ENCODE measurements around the gene RGS9.
A peak's percentile ranks its signal among the peaks of the same experiment; 100 is the strongest.

RGS9 gene

GRCh38 chr17:65220732-65221131, 83.6 kb downstream of the RGS9 start:
- Histone ChIP-seq H3K9ac (ENCODE audit: low read length) (no peak overlapping the region), H3K4me1 (ENCODE audit: control insufficient read depth, insufficient read depth, low read length) (no peaks in the 10 kb centered on the region), H3K36me3 (ENCODE audit: control insufficient read depth, insufficient read depth, low read length, severe bottlenecking) (no peaks in the 10 kb centered on the region), H3K9me3 (ENCODE audit: control insufficient read depth, low read length) (no peaks in the 10 kb centered on the region), H3K27me3 (replicated peaks; ENCODE audit: control insufficient read depth, insufficient read depth, low read length) (peaks cover 25% of the 10 kb centered on the region), H3K4me3 (ENCODE audit: low read length) (no peak overlapping the region)
- DNase-seq (ENCODE audit: low read depth) = peak; percentile 24

GRCh38 chr17:65222214-65222738, 85.1 kb downstream of the RGS9 start:
- Histone ChIP-seq H3K9me3 (ENCODE audit: control insufficient read depth, low read length) (no peaks in the 10 kb centered on the region), H3K4me1 (ENCODE audit: control insufficient read depth, insufficient read depth, low read length) (no peaks in the 10 kb centered on the region), H3K9ac (ENCODE audit: low read length) (no peak overlapping the region), H3K27me3 (replicated peaks; ENCODE audit: control insufficient read depth, insufficient read depth, low read length) (peaks cover 13% of the 10 kb centered on the region), H3K36me3 (ENCODE audit: control insufficient read depth, insufficient read depth, low read length, severe bottlenecking) (no peaks in the 10 kb centered on the region), H3K4me3 (ENCODE audit: low read length) (no peak overlapping the region)
- DNase-seq (ENCODE audit: low read depth) = no peak

DNA sequence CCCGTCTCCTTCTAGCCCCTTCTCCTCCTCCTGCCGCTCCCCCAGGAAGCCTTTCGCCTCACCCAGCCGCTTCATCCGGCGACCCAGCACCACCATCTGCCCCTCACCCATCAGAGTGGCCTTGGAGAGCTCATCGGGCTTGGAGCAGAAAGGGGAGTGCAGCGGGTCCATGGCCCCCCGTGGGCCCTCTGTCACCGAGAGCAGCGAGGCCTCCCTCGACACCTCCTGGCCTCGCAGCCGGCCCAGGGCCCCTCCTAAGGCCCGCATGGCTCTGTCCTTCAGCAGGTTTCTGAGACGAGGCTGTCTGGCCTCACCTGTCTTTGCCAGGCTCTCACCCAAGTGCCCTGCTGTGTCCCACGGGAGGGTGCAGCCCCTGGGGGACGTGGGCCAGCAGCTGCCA, 87.9 kb downstream of the RGS9 start:
- no peak overlapping the region for H3K9ac ChIP-seq (ENCODE audit: low read length)
- no peaks in the 10 kb centered on the region for H3K27me3 ChIP-seq (replicated peaks; ENCODE audit: control insufficient read depth, insufficient read depth, low read length)
- H3K4me1 ChIP-seq (ENCODE audit: control insufficient read depth, insufficient read depth, low read length) = peaks cover 7% of the 10 kb centered on the region
- no peaks in the 10 kb centered on the region for H3K36me3 ChIP-seq (ENCODE audit: control insufficient read depth, insufficient read depth, low read length, severe bottlenecking)
- no peak overlapping the region for H3K4me3 ChIP-seq (ENCODE audit: low read length)
- no peaks in the 10 kb centered on the region for H3K9me3 ChIP-seq (ENCODE audit: control insufficient read depth, low read length)
- DNase-seq (ENCODE audit: low read depth) = no peak

GRCh38 chr17:65226227-65226626, 89.1 kb downstream of the RGS9 start:
- Histone ChIP-seq H3K9ac (ENCODE audit: low read length) (no peak overlapping the region), H3K36me3 (ENCODE audit: control insufficient read depth, insufficient read depth, low read length, severe bottlenecking) (no peaks in the 10 kb centered on the region), H3K4me3 (ENCODE audit: low read length) (no peak overlapping the region), H3K4me1 (ENCODE audit: control insufficient read depth, insufficient read depth, low read length) (peaks cover 7% of the 10 kb centered on the region), H3K9me3 (ENCODE audit: control insufficient read depth, low read length) (no peaks in the 10 kb centered on the region), H3K27me3 (replicated peaks; ENCODE audit: control insufficient read depth, insufficient read depth, low read length) (no peaks in the 10 kb centered on the region)
- DNase-seq (ENCODE audit: low read depth) = no peak

DNA sequence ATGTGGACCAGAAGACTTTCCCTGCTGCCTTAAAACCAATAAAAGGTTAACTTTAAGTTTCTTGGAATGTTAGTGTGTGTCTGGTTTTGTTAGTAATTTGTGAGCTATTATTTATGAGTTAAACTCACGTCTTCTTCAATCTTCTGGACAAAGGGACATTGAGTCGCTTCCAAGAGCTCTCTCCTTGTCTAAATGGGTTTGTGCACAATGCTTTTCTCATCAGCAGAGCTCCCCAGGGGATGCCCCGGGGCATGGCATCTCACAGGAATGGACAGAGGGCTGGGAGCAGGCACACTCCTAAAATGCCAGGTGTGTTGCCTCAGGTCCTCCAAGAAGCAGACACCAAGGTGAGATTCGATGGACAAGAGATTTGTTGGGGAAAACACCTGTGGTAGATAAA, 90.5 kb downstream of the RGS9 start:
- H3K4me3 ChIP-seq (ENCODE audit: low read length) = no peak overlapping the region
- H3K36me3 ChIP-seq (ENCODE audit: control insufficient read depth, insufficient read depth, low read length, severe bottlenecking) = no peaks in the 10 kb centered on the region
- DNase-seq (ENCODE audit: low read depth) = no peak
- no peaks in the 10 kb centered on the region for H3K9me3 ChIP-seq (ENCODE audit: control insufficient read depth, low read length)
- H3K27me3 ChIP-seq (replicated peaks; ENCODE audit: control insufficient read depth, insufficient read depth, low read length) = peaks cover 1% of the 10 kb centered on the region
- H3K9ac ChIP-seq (ENCODE audit: low read length) = no peak overlapping the region
- H3K4me1 ChIP-seq (ENCODE audit: control insufficient read depth, insufficient read depth, low read length) = peaks cover 7% of the 10 kb centered on the region

- no peak overlapping the region for H3K4me3 ChIP-seq (ENCODE audit: low read length)
Measured at GRCh38 chr17:65228287-65228686, 91.1 kb downstream of the RGS9 start.

GRCh38 chr17:65228734-65229620, 91.8 kb downstream of the RGS9 start:
- DNase-seq (ENCODE audit: low read depth) = peak; percentile 19
- no peaks in the 10 kb centered on the region for H3K9me3 ChIP-seq (ENCODE audit: control insufficient read depth, low read length)
- peaks cover 7% of the 10 kb centered on the region for H3K4me1 ChIP-seq (ENCODE audit: control insufficient read depth, insufficient read depth, low read length)
- peaks cover 8% of the 10 kb centered on the region for H3K27me3 ChIP-seq (replicated peaks; ENCODE audit: control insufficient read depth, insufficient read depth, low read length)
- no peaks in the 10 kb centered on the region for H3K36me3 ChIP-seq (ENCODE audit: control insufficient read depth, insufficient read depth, low read length, severe bottlenecking)
- H3K4me3 ChIP-seq (ENCODE audit: low read length) = no peak overlapping the region
- no peak overlapping the region for H3K9ac ChIP-seq (ENCODE audit: low read length)

More at GRCh38 chr17:65228287-65228686, 91.1 kb downstream of the RGS9 start:
- Histone ChIP-seq H3K27me3 (replicated peaks; ENCODE audit: control insufficient read depth, insufficient read depth, low read length) (peaks cover 8% of the 10 kb centered on the region), H3K36me3 (ENCODE audit: control insufficient read depth, insufficient read depth, low read length, severe bottlenecking) (no peaks in the 10 kb centered on the region), H3K9ac (ENCODE audit: low read length) (no peak overlapping the region), H3K9me3 (ENCODE audit: control insufficient read depth, low read length) (no peaks in the 10 kb centered on the region), H3K4me1 (ENCODE audit: control insufficient read depth, insufficient read depth, low read length) (peaks cover 7% of the 10 kb centered on the region)
- DNase-seq (ENCODE audit: low read depth) = no peak

GRCh38 chr17:65229621-65229995, 92.4 kb downstream of the RGS9 start:
- no peak for DNase-seq (ENCODE audit: low read depth)
- Histone ChIP-seq H3K4me1 (ENCODE audit: control insufficient read depth, insufficient read depth, low read length) (peaks cover 7% of the 10 kb centered on the region), H3K36me3 (ENCODE audit: control insufficient read depth, insufficient read depth, low read length, severe bottlenecking) (no peaks in the 10 kb centered on the region), H3K27me3 (replicated peaks; ENCODE audit: control insufficient read depth, insufficient read depth, low read length) (peaks cover 8% of the 10 kb centered on the region), H3K9me3 (ENCODE audit: control insufficient read depth, low read length) (no peaks in the 10 kb centered on the region), H3K9ac (ENCODE audit: low read length) (no peak overlapping the region), H3K4me3 (ENCODE audit: low read length) (no peak overlapping the region)

GRCh38 chr17:65230040-65230439, 92.9 kb downstream of the RGS9 start:
- no peak for DNase-seq (ENCODE audit: low read depth)
- no peak overlapping the region for H3K9ac ChIP-seq (ENCODE audit: low read length)
- H3K36me3 ChIP-seq (ENCODE audit: control insufficient read depth, insufficient read depth, low read length, severe bottlenecking) = no peaks in the 10 kb centered on the region
- H3K4me3 ChIP-seq (ENCODE audit: low read length) = no peak overlapping the region
- no peaks in the 10 kb centered on the region for H3K9me3 ChIP-seq (ENCODE audit: control insufficient read depth, low read length)
- peaks cover 8% of the 10 kb centered on the region for H3K27me3 ChIP-seq (replicated peaks; ENCODE audit: control insufficient read depth, insufficient read depth, low read length)
- peaks cover 7% of the 10 kb centered on the region for H3K4me1 ChIP-seq (ENCODE audit: control insufficient read depth, insufficient read depth, low read length)

- DNase-seq (ENCODE audit: low read depth) = no peak
- Histone ChIP-seq H3K4me3 (ENCODE audit: low read length) (no peak overlapping the region), H3K4me1 (ENCODE audit: control insufficient read depth, insufficient read depth, low read length) (peaks cover 7% of the 10 kb centered on the region), H3K36me3 (ENCODE audit: control insufficient read depth, insufficient read depth, low read length, severe bottlenecking) (no peaks in the 10 kb centered on the region), H3K9me3 (ENCODE audit: control insufficient read depth, low read length) (peaks cover 7% of the 10 kb centered on the region), H3K9ac (ENCODE audit: low read length) (no peak overlapping the region), H3K27me3 (replicated peaks; ENCODE audit: control insufficient read depth, insufficient read depth, low read length) (peaks cover 8% of the 10 kb centered on the region)
Measured at GRCh38 chr17:65231086-65231485, 93.9 kb downstream of the RGS9 start.

GRCh38 chr17:65231662-65232335, 94.6 kb downstream of the RGS9 start:
- DNase-seq (ENCODE audit: low read depth) = peak; percentile 89
- H3K4me1 ChIP-seq (ENCODE audit: control insufficient read depth, insufficient read depth, low read length) = peaks cover 7% of the 10 kb centered on the region
- H3K36me3 ChIP-seq (ENCODE audit: control insufficient read depth, insufficient read depth, low read length, severe bottlenecking) = no peaks in the 10 kb centered on the region
- peaks cover 10% of the 10 kb centered on the region for H3K9me3 ChIP-seq (ENCODE audit: control insufficient read depth, low read length)
- no peak overlapping the region for H3K4me3 ChIP-seq (ENCODE audit: low read length)
- peaks cover 8% of the 10 kb centered on the region for H3K27me3 ChIP-seq (replicated peaks; ENCODE audit: control insufficient read depth, insufficient read depth, low read length)
- no peak overlapping the region for H3K9ac ChIP-seq (ENCODE audit: low read length)

Measured in adipocyte (in vitro differentiated cells).